Activated naive CD4-positive, alpha-beta T cell treated with anti-CD3 and anti-CD28 coated beads, Interleukin-2, amount 50 U/mL, for 24 hours (primary cell): ENCODE data around the gene ADCY5.

Experiments used
- H3K27ac Mint-ChIP-seq: one replicate; pipeline ENCODE4 v1.8.0; 2021; ENCODE audit warnings: mild to moderate bottlenecking, mixed read lengths
- H3K27me3 Mint-ChIP-seq: one replicate; pipeline ENCODE4 v1.8.0; 2021; ENCODE audit warnings: mixed read lengths
- H3K36me3 Mint-ChIP-seq: one replicate; pipeline ENCODE4 v1.8.0; 2021; ENCODE audit warnings: mixed read lengths
- H3K4me1 Mint-ChIP-seq: one replicate; pipeline ENCODE4 v1.8.0; 2021; ENCODE audit warnings: mixed read lengths
- H3K4me3 Mint-ChIP-seq: one replicate; pipeline ENCODE4 v1.8.0; 2021; ENCODE audit warnings: mild to moderate bottlenecking, mixed read lengths
- H3K9me3 Mint-ChIP-seq: one replicate; pipeline ENCODE4 v1.8.0; 2021; ENCODE audit warnings: mixed read lengths

ADCY5 gene

GRCh38 chr3:123446210-123446609 lies 2.7 kb downstream of the ADCY5 start:
- Mint-ChIP-seq H3K9me3 (no peaks in the 10 kb centered on the region), H3K4me3 (peak overlapping the region; percentile 40), H3K27ac (no peak overlapping the region), H3K27me3 (peaks cover 45% of the 10 kb centered on the region), H3K36me3 (no peaks in the 10 kb centered on the region), H3K4me1 (peaks cover 7% of the 10 kb centered on the region)

- Mint-ChIP-seq H3K4me1 (peaks cover 7% of the 10 kb centered on the region), H3K9me3 (no peaks in the 10 kb centered on the region), H3K27me3 (peaks cover 41% of the 10 kb centered on the region), H3K27ac (no peak overlapping the region), H3K4me3 (no peak overlapping the region), H3K36me3 (no peaks in the 10 kb centered on the region)
These were observed 3.2 kb downstream of the ADCY5 start for GRCh38 chr3:123445702-123446101.

- no peaks in the 10 kb centered on the region for H3K9me3 Mint-ChIP-seq
- no peaks in the 10 kb centered on the region for H3K36me3 Mint-ChIP-seq
- peaks cover 4% of the 10 kb centered on the region for H3K4me1 Mint-ChIP-seq
- peaks cover 36% of the 10 kb centered on the region for H3K27me3 Mint-ChIP-seq
- H3K27ac Mint-ChIP-seq, result no peak overlapping the region
- H3K4me3 Mint-ChIP-seq, result no peak overlapping the region
These were observed 4.1 kb downstream of the ADCY5 start for GRCh38 chr3:123444744-123445143.

- Mint-ChIP-seq H3K36me3 (no peaks in the 10 kb centered on the region), H3K4me1 (peaks cover 4% of the 10 kb centered on the region), H3K27me3 (peaks cover 36% of the 10 kb centered on the region), H3K27ac (no peak overlapping the region), H3K4me3 (no peak overlapping the region), H3K9me3 (no peaks in the 10 kb centered on the region)
These were observed 4.9 kb downstream of the ADCY5 start for GRCh38 chr3:123444023-123444422.

- Mint-ChIP-seq H3K27ac (no peak overlapping the region), H3K36me3 (no peaks in the 10 kb centered on the region), H3K4me3 (no peak overlapping the region), H3K27me3 (peaks cover 36% of the 10 kb centered on the region), H3K4me1 (peaks cover 4% of the 10 kb centered on the region), H3K9me3 (no peaks in the 10 kb centered on the region)
These were observed 6.0 kb downstream of the ADCY5 start for GRCh38 chr3:123442908-123443307.

- H3K27me3 Mint-ChIP-seq, result peaks cover 36% of the 10 kb centered on the region
- no peaks in the 10 kb centered on the region for H3K36me3 Mint-ChIP-seq
- H3K4me3 Mint-ChIP-seq, result no peak overlapping the region
- H3K27ac Mint-ChIP-seq, result no peak overlapping the region
- no peaks in the 10 kb centered on the region for H3K9me3 Mint-ChIP-seq
- H3K4me1 Mint-ChIP-seq, result peaks cover 4% of the 10 kb centered on the region
These were observed 6.8 kb downstream of the ADCY5 start for GRCh38 chr3:123442125-123442524.

- no peaks in the 10 kb centered on the region for H3K4me1 Mint-ChIP-seq
- H3K27ac Mint-ChIP-seq, result no peak overlapping the region
- peaks cover 25% of the 10 kb centered on the region for H3K27me3 Mint-ChIP-seq
- H3K4me3 Mint-ChIP-seq, result no peak overlapping the region
- no peaks in the 10 kb centered on the region for H3K36me3 Mint-ChIP-seq
- H3K9me3 Mint-ChIP-seq, result no peaks in the 10 kb centered on the region
These were observed 8.9 kb downstream of the ADCY5 start for GRCh38 chr3:123439806-123440580.

- Mint-ChIP-seq H3K4me1 (no peaks in the 10 kb centered on the region), H3K36me3 (no peaks in the 10 kb centered on the region), H3K9me3 (no peaks in the 10 kb centered on the region), H3K27ac (no peak overlapping the region), H3K4me3 (no peak overlapping the region), H3K27me3 (peaks cover 2% of the 10 kb centered on the region)
These were observed 15.9 kb downstream of the ADCY5 start for GRCh38 chr3:123432832-123433523.

GRCh38 chr3:123431658-123432324 lies 17.1 kb downstream of the ADCY5 start:
- Mint-ChIP-seq H3K4me1 (no peaks in the 10 kb centered on the region), H3K27ac (no peak overlapping the region), H3K36me3 (no peaks in the 10 kb centered on the region), H3K9me3 (no peaks in the 10 kb centered on the region), H3K27me3 (peaks cover 2% of the 10 kb centered on the region), H3K4me3 (no peak overlapping the region)

GRCh38 chr3:123431007-123431657 lies 17.8 kb downstream of the ADCY5 start:
- Mint-ChIP-seq H3K27me3 (peaks cover 2% of the 10 kb centered on the region), H3K4me1 (no peaks in the 10 kb centered on the region), H3K9me3 (no peaks in the 10 kb centered on the region), H3K4me3 (no peak overlapping the region), H3K36me3 (no peaks in the 10 kb centered on the region), H3K27ac (no peak overlapping the region)

- no peak overlapping the region for H3K27ac Mint-ChIP-seq
- no peaks in the 10 kb centered on the region for H3K9me3 Mint-ChIP-seq
- H3K36me3 Mint-ChIP-seq, result no peaks in the 10 kb centered on the region
These were observed 18.6 kb downstream of the ADCY5 start for GRCh38 chr3:123430266-123430665.

GRCh38 chr3:123429362-123430125 lies 19.3 kb downstream of the ADCY5 start:
- Mint-ChIP-seq H3K36me3 (no peaks in the 10 kb centered on the region), H3K9me3 (no peaks in the 10 kb centered on the region), H3K27me3 (peaks cover 2% of the 10 kb centered on the region)

More at GRCh38 chr3:123430266-123430665, 18.6 kb downstream of the ADCY5 start:
- H3K4me3 Mint-ChIP-seq, result no peak overlapping the region
- peaks cover 2% of the 10 kb centered on the region for H3K27me3 Mint-ChIP-seq
- H3K4me1 Mint-ChIP-seq, result no peaks in the 10 kb centered on the region

GRCh38 chr3:123424999-123425712 lies 23.7 kb downstream of the ADCY5 start:
- Mint-ChIP-seq H3K27ac (no peak overlapping the region), H3K9me3 (no peaks in the 10 kb centered on the region), H3K36me3 (no peaks in the 10 kb centered on the region), H3K4me3 (no peak overlapping the region), H3K4me1 (no peaks in the 10 kb centered on the region), H3K27me3 (peaks cover 2% of the 10 kb centered on the region)

More at GRCh38 chr3:123429362-123430125, 19.3 kb downstream of the ADCY5 start:
- Mint-ChIP-seq H3K4me1 (no peaks in the 10 kb centered on the region), H3K27ac (no peak overlapping the region), H3K4me3 (no peak overlapping the region)

- Mint-ChIP-seq H3K27ac (no peak overlapping the region), H3K4me1 (no peaks in the 10 kb centered on the region), H3K4me3 (no peak overlapping the region), H3K9me3 (no peaks in the 10 kb centered on the region), H3K27me3 (no peaks in the 10 kb centered on the region), H3K36me3 (no peaks in the 10 kb centered on the region)
These were observed 24.4 kb downstream of the ADCY5 start for GRCh38 chr3:123424321-123424998.
